Measurements from ENCODE around the gene IDH3G. TPM values are rescaled to one million over a fixed set of nuclear protein-coding genes. Genes with fewer than 3 reads are reported as not detected.

Gene IDH3G
- polyA plus RNA-seq, 3 donors = 34.9 to 81.0 (median 51.6) TPM

DNA sequence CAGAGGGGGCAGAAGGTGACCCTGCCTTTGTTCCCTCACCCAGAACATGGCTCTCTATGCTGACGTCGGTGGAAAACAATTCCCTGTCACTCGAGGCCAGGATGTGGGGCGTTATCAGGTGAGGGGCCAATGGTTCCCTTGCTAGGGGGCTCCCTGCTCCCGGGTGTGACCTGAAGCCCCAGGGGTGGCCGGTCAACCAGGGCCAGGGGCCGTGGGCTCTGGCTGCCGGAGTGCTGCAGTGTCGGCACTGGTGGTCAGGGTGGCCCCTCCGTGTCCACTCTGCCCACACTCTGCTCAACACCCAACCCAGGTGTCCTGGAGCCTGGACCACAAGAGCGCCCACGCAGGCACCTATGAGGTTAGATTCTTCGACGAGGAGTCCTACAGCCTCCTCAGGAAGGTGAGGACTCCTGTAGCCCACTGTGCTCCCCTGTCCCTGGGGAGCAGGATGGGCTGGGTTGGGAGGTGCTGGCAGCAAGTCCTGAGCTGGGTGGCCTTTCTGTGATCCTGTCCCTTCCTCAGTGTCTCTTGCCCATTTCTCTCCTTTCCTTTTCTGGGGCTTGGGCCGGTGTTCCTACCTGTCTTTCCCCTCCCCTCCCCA is 3.3 kb upstream of the IDH3G start:
- H3K27ac ChIP-seq (ENCODE audit: low read depth, low read length) = no peak overlapping the region
- 84 to 93% (median 92%) methylated on average over 8 to 15 of the region's 15 CpGs for WGBS, 3 donors

- no peak overlapping the region for H3K27ac ChIP-seq (ENCODE audit: low read depth, low read length)
- 3 to 38% (median 7%) methylated on average over 27 to 47 of the region's 47 CpGs for WGBS, 3 donors
These were observed 982 bp upstream of the IDH3G start for GRCh38 chrX:153794897-153795816.

DNA sequence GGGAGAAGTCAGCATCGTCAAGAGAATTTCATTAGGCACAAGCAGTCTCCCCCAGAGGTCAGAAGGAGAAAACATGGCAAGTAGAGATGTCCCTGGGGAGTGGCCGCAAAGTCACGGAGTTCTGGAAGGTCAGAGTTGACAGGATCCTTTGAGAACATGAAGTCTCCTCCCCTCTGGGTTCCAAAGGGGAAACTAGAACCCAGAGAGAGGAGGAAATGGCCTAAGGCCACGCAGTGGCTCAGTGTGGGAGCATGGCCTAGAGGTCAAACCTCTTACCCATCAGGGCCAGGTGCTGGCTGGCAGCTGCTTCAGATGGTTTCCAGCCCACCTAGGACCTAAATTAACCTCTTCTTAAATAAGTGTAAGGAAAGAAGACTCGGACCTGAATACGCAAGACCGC is 884 bp downstream of the IDH3G start:
- H3K27ac ChIP-seq (ENCODE audit: low read depth, low read length) = no peak overlapping the region
- 11 to 39% (median 14%) methylated on average over 6 to 7 of the region's 7 CpGs for WGBS, 3 donors

GRCh38 chrX:153792368-153792767 is 1.8 kb downstream of the IDH3G start:
- H3K27ac ChIP-seq (ENCODE audit: low read depth, low read length) = no peak overlapping the region
- 82 to 89% (median 86%) methylated on average over 6 of the region's 6 CpGs for WGBS, 3 donors

DNA sequence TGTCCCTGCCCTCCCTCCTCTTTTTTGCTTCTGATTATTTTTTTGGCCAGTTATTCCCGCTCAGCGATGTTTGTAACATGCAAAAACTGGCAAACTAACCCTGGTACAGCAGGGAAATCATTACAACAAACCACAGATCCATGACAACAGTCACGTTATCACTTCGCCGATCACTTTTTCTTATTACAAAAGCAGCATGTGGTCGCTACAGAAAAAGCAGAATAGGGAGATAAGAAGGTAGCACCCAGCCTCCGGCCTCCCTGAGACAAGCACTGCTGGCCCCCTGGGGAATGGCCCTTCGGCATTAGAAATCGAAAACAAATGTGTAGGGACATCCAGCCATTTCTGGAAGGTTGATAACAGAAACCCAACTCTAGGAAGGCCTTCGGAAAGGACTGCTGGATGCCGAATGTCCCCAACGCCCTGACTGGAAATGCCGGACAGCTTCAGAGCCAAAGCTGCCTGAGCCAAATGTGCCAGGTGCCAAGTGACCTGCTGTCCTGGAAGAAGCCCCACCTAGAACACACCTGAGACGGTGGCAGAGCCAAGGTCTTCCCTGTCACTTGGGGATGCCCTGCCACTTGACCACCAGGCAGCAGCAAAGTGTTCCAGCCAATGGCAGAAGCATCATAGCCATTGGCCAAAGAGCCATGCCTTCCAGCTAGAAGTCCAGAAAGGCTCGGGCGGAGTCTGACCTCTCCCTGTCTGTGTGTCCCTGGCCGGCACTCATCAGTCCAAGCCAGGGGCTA is 2.9 kb downstream of the IDH3G start:
- H3K27ac ChIP-seq (ENCODE audit: low read depth, low read length) = no peak overlapping the region
- 84 to 89% (median 85%) methylated on average over 15 to 17 of the region's 17 CpGs for WGBS, 3 donors

- no peak overlapping the region for H3K27ac ChIP-seq (ENCODE audit: low read depth, low read length)
- WGBS, 3 donors = 90 to 95% (median 93%) methylated on average over 10 to 12 of the region's 12 CpGs
These were observed 4.5 kb downstream of the IDH3G start for GRCh38 chrX:153789654-153790053.

DNA sequence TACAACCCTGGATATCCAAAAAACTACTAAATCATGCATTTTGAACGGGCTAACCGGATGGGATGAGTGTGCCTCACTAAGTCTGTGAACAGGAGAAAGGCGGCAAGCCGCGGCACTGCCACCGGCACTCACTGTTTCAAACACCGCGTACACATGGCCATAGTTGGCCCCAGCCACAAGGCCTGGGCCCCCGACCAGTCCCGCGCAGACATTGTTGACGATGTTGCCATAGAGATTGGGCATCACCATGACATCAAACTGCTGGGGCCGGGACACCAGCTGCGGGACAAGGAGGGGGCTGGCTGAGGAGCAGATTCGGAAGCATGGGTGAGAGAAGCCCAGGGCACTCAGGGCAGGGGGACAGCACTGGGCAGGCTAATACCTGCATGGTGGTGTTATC is 7.5 kb downstream of the IDH3G start:
- H3K27ac ChIP-seq (ENCODE audit: low read depth, low read length) = no peak overlapping the region
- WGBS, 3 donors = 85 to 89% (median 87%) methylated on average over 10 to 15 of the region's 15 CpGs

DNA sequence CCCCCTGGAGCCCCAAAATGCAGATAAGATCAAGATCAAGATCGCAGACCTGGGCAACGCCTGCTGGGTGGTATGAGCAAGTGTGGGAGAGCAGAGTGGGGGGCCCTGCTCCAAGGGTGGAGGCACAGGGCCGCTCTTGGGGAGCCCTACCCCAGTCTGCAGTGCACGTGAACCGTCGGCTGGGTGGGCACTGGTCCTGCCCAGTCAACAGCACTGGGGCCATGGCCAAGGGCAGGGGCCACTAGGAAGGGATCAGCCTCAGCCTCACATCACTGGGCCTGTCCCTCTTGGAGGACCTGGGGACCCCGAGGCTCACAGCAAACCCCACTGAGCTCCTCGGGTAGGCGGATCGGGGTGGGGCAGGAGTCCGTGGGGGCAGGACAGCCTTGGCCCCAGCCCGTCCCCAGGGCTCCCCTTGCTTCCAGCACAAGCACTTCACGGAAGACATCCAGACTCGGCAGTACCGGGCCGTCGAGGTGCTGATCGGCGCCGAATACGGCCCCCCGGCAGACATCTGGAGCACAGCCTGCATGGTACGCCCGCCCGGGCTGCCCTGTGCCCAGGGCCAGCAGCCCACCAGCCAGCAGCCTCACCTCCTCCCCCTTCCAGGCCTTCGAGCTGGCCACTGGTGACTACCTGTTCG is 9.7 kb downstream of the IDH3G start:
- 90 to 93% (median 92%) methylated on average over 13 to 27 of the region's 27 CpGs for WGBS, 3 donors
- H3K27ac ChIP-seq (ENCODE audit: low read depth, low read length) = no peak overlapping the region

GRCh38 chrX:153783378-153784013 is 10.7 kb downstream of the IDH3G start:
- 74 to 93% (median 78%) methylated on average over 17 to 24 of the region's 24 CpGs for whole genome bisulfite sequencing, 3 donors
- no peak overlapping the region for H3K27ac ChIP-seq (ENCODE audit: low read depth, low read length)

DNA sequence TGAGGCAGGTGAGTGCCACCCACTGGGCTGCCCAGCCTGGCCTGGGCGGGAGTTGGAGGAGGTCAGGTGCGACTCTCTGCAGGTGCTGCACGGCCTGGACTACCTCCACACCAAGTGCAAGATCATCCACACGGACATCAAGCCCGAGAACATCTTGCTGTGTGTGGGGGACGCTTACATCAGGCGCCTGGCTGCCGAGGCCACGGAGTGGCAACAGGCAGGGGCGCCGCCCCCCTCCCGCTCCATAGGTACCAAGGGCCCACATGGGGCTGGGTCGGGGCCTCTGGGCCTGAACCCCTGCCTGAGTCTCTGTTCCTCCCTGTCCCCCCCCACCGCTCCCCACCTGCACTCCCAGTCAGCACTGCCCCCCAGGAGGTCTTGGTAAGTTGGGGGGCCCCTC is 11.3 kb downstream of the IDH3G start:
- 89 to 97% (median 96%) methylated on average over 7 to 13 of the region's 14 CpGs for WGBS, 3 donors
- no peak overlapping the region for H3K27ac ChIP-seq (ENCODE audit: low read depth, low read length)

GRCh38 chrX:153782313-153782712 is 11.9 kb downstream of the IDH3G start:
- no peak overlapping the region for H3K27ac ChIP-seq (ENCODE audit: low read depth, low read length)
- WGBS, 3 donors = 67 to 75% (median 70%) methylated on average over 2 to 11 of the region's 11 CpGs

- WGBS, 3 donors = 72 to 81% (median 77%) methylated on average over 15 to 23 of the region's 24 CpGs
- no peak overlapping the region for H3K27ac ChIP-seq (ENCODE audit: low read depth, low read length)
These were observed 12.6 kb downstream of the IDH3G start for GRCh38 chrX:153781428-153782047.

DNA sequence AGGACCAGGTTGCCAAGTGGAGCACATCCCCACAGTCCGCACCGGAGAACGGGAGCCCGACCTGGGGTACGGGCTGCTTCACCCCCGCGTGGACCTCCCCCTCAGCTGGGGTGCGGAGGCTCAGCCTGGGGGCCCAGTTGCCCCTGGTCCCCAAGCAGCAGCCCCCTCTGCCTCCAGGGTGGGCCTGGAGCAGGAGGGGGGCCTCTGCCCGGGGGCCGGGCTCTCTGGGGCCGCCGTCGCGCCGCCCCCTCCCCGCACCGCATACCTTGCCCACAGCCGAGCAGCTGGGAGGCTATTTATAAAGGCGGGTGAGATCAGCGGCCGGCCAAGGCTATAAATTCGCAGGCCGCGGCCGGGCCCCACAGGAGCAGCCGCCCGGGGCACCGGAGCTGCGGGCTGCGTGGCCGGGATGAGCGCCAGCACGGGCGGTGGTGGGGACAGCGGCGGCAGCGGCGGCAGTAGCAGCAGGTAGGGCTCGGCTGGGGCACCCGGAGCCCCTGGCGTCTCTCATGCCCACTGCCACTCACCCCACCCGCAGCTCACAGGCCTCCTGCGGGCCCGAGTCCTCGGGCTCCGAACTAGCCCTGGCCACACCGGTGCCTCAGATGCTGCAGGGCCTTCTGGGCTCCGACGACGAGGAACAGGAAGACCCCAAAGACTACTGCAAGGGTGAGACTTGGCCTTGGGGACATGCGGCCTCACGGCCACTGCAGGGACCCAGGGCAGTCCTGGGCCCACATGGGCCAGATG is 13.3 kb downstream of the IDH3G start, which contains the start of gene SRPK3:
Gene SRPK3 (plus strand): TSS at position 364 of the 750 bp plus-strand sequence. CDS start 46 bp downstream, at position 410.
- H3K27ac ChIP-seq (ENCODE audit: low read depth, low read length) = no peak within 1 kb of the TSS
- WGBS, 3 donors = 19 to 58% (median 37%) methylated on average over 19 to 52 of the region's 52 CpGs

DNA sequence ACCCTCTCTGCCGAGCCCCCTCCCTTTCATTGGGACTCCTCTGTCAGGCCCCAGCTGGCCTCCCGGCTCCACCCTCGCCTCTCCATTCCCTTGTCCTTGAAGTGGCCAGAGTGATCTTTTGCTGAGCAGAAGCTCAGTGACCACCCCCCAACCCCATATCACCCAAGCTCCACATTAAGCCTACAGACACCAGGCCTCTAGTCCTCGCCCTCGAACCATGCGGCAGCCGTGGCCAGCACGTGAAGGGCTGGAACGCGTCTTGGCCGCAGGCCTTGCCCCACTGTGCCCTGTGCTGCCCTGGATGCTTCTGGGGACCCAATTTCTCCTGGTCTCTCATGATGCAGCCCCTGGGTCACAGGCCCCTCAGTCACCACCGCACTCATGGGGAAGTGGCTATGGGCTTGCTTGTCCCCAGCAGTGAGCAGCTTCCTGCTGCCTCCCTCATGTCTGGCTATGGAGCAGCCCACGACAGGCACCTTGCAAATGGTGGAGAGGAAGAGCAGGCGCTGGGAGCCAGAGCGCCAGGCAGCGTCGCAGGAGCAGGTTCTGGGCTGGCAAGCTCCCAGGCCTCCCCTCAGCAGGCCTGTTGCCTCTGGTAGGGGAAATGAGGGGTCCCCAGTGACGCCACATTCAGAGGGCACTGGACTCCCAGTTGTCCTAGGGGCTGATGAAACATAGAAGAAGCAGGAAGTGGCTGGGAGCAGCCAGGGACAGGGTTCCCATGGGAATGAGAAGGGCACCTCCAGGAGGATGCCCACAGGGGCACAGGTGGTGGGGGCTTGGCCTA is 14.1 kb downstream of the IDH3G start:
- 66 to 74% (median 72%) methylated on average over 18 of the region's 18 CpGs for WGBS, 3 donors

GRCh38 chrX:153778684-153779101 is 15.5 kb downstream of the IDH3G start:
- WGBS, 3 donors = 83 to 84% (median 83%) methylated on average over 11 to 16 of the region's 16 CpGs
- no peak overlapping the region for H3K27ac ChIP-seq (ENCODE audit: low read depth, low read length)

More for the DNA sequence above, 14.1 kb downstream of the IDH3G start:
- H3K27ac ChIP-seq (ENCODE audit: low read depth, low read length) = no peak overlapping the region

DNA sequence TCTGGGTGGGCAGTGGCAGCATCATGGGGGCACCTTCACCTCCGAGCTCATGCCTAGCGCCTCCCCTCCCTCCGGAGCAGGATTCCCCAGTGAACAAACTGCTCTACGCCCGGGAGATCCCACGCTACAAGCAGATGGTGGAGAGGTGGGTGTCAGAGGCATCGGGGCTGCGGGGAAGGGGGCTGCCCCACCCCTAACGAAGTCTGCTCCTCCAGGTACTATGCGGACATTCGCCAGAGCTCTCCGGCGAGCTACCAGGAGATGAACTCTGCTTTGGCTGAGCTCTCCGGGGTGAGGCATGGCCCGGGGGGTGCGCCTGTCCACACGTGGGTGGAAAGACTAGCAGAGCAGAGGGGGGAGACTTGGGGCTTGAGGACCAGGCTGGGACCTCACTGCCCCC is 16.0 kb downstream of the IDH3G start:
- 50 to 78% (median 64%) methylated on average over 14 to 17 of the region's 17 CpGs for WGBS, 3 donors
- no peak overlapping the region for H3K27ac ChIP-seq (ENCODE audit: low read depth, low read length)
